Eye (tissue), 1 donor: Measurements from ENCODE around the gene NLGN4Y.

ENCODE experiments used
- DNase-seq: peaks from one replicate; pipeline ENCODE4 v3.0.0-alpha.2; 2015

The NLGN4Y gene

DNA sequence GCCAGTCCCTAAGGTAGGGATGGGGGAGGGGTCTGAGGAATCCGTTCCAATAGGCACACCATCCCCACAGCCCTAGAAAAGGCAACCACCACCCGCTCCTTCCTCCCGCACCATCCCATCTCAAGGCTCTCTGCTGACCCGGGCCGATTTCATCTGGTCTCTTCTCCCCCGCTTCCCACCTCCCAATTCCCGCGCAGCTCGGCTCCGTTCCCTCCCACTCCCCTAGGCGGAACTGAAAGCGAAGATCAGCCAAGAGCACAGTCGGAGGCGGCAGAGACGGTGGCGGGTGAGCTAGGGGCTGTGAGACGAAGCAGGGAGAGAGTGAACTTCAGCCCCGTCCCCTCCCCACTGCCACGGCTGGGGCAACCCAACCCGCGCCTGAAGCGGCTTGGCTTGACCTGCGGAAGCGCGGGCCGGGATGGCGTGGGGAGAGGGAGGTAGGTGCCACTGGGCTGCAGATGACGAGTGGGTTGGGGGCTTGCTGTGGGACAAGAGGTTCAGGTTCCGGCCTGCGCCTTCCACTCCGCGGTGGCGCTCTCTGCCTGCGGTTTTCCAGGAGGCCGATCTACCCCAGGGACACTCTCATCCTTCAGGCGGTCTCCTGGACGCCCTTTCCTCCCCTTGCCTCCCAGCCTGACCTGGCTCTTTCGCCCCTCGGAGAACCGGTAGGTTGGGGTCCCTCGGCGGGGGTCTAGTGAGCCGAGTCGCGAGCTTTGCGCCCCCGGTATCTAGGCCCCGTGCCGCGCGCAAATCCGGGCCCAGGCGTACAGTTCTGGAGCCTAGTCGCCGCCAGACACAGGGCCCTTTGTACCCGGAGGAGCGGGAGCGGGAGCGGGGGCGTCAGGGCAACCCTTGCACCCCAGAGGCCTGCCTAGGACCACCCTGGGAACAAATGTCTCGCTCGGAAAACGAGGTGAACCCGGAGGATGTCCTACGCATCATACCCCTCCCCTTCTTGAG, at the start of gene NLGN4Y:
NLGN4Y (plus strand) TSS at position 258 of the 960 bp plus-strand sequence. CDS start 97,591 bp downstream, outside the sequence.
- peak; percentile 82 for DNase-seq

DNA sequence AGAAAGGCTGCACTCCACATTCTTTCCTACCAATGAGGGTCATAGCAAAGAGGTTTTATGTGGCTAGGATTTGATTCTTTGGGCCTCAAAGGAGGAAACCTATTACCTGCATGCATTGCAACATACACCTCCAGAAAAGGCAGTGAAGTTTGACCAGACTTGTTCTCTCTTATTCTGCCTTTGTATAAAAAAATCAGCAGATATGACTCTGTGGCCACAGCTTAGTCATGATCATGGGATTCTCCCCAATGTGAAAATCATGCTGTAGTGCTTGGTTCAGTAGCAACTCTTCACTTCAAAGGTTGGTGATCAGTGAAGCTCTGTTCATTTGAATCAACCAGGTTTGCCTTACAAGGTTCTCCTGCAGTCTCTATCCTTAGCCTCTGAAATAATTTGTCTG, 38.4 kb upstream of the NLGN4Y start:
- DNase-seq: no peak

- DNase-seq: no peak
Observed at GRCh38 chrY:14490226-14490625, 34.1 kb upstream of the NLGN4Y start.

- DNase-seq: no peak
Observed at GRCh38 chrY:14498071-14498470, 26.3 kb upstream of the NLGN4Y start.

- no peak for DNase-seq
Observed at GRCh38 chrY:14504592-14504991, 19.7 kb upstream of the NLGN4Y start.

DNA sequence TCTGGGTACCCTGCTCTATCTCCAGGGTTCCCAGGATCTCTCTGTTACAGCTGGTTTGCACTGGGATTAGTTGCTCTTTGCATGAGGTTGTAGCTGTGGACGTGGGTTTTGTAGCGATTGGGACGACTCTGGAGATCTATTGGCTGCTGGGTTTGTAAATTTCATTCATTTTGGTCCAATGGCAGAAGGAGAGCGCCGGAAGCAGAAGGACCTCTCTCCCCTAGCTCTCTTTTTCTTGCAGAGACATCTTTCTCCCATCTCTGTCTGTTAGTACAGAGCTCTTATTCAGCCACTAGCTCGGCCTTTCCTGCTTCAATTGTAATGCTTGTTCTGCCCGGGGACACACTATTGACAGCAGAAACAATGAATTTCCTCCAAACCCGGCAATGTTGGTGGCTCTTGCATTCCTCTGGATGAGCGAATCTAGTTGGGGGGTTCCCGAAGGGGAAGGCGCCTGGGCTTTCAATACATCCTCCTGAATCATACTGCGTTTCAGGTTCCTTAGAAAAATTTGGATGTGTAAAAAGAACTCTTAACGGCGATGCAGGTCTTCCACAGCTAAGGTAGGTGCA, 1.9 kb upstream of the NLGN4Y start:
- peak; percentile 45 for DNase-seq

DNA sequence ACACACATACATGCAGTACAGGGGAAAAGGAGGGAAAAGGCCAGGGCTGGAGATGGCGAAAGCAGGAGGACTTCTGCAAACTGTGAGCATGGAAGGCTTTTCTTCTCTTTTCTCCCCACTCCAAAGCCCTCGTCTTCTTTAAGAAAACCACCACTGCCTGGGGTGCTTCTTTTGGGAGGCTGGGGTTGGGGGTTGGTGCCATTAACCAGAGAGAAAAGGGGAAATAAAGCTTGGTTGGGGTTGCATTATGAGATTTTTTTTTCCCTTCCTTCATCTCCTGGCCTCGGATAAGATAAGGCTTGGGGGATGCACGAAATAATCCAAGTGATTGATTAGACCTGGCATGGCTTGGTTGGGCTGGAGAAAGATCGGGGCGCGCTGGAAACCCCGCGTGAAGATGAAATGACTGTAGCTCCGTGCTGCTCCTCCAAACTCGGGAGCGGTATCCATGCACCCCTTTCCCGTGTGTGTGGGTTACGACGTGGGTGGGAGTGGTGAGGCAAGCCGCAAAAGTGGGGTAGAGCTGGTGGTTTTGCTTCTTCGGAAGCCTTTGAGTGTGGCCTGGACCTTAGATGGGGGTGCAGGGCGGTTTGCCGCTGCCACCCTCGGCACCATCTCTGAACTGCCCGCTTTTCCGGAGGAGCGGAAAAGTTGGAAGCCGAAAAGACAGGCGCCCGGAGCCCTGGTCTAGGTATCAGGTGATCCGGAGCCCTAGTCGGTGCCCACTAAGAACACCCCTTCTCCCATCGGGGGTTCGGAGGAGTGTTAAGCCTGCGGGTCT, 648 bp upstream of the NLGN4Y start:
- DNase-seq: peak; percentile 50

GRCh38 chrY:14525315-14525714, 986 bp downstream of the NLGN4Y start:
- peak; percentile 62 for DNase-seq

DNA sequence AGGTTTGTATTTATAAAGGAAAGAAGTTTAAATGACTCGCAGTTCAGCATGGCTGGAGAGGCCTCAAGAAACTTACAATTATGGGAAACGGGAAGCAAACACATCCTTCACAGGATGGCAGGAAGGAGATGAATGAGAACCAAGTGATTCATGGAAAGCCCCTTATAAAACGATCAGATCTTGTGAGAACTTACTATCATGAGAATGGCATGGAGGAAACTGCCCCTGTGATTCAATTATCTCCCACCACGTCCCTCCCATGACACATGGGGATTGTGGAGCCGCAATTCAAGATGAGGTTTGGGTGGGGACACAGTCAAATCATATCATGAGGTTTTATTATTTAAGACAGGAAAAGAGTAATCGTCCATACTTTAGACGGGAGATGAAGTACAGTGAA, 4.0 kb downstream of the NLGN4Y start:
- DNase-seq: no peak

- no peak for DNase-seq
Observed at GRCh38 chrY:14536703-14537102, 12.4 kb downstream of the NLGN4Y start.

DNA sequence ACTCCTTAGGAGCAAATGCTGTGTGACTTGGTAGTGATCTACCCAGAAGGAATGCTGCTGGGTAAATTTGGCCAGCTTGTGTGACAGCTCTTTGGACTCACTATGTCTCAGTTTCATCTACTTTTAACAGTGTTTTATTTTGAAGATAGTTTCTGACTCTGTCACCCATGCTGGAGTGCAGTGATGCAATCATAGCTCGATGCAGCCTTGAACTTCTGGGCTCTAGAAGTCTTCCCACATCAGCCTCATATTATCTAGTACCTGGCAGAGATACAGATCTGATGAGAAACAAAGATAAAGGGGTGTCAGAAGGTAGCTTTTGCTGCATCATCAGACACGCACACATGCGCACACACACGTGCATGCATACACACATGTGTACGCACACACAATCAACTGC, 19.2 kb downstream of the NLGN4Y start:
- no peak for DNase-seq

DNA sequence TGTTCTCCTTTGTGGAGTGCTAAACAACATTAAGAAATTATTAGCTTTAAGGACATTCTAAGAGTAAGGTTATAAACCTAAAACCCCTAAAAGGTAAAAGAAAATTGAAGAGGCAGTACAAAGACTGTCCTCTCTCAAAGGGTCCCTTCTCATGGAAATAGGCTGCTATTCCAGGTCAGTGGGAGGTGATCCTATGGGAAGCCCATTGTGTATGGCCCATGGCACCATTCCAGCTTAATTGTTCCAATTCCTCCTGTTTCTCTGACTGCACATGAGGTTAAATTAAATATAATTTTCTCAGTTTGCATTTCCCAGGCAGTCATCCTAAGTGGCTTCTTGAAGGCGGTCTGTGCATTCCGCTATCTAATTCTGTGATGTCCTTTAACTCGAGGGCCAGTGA, 57.0 kb downstream of the NLGN4Y start:
- DNase-seq: no peak

DNA sequence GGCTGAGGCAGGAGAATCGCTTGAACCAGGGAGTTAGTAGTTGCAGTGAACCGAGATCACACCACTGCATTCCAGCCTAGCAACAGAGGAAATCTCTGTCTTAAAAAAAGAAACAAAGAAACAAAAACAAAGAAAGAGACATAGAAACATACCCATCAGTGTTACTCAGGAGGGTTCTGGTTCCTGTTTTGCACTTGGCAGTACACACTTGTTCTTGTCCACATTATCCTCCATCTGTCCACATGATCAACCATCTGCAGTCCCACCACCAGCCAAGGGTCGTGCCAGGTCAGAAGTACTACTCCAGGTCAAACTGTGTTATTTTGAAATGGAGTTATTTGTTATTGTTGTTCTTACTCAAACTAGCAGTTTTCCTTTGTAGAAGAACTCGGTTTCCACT, 62.4 kb downstream of the NLGN4Y start:
- no peak for DNase-seq

DNA sequence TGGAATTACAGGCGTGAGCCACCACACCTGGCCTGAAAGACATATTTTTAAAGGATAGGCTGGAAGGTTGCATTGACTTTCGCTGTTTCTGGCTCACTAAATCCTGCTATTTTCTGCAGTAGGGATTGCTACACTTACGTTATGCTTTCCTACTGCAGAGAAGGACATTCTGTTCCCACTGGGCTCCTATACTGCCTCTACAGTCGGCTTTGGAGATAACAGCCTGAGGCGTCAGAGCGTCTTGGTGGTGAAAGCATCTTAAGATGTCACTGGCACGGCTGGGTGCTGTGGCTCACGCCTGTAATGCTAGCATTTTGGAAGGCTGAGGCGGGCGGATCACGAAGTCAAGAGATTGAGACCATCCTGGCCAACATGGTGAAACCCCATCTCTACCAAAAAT, 77.0 kb downstream of the NLGN4Y start:
- no peak for DNase-seq

DNA sequence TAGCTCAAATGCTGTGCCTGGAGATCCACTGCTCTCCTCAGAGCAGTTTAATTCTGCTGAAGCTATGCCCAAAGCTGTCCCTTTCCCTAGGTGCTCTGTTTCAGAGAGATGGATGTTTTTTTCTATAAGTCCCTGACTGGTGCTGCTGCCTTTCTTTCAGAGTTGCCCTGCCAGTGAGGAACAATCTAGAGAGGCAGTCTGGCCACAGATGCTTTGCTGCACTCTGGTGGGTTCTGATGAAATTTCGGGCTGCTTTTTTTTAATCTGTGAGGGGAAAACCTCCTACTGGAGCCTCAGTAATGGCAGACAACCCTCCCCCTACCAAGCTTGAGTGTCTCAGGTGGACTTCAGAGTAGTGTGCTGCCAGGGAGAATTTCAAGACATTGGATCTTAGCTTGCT, 93.3 kb downstream of the NLGN4Y start:
- DNase-seq: no peak

GRCh38 chrY:14618513-14618912, 94.2 kb downstream of the NLGN4Y start:
- no peak for DNase-seq

DNA sequence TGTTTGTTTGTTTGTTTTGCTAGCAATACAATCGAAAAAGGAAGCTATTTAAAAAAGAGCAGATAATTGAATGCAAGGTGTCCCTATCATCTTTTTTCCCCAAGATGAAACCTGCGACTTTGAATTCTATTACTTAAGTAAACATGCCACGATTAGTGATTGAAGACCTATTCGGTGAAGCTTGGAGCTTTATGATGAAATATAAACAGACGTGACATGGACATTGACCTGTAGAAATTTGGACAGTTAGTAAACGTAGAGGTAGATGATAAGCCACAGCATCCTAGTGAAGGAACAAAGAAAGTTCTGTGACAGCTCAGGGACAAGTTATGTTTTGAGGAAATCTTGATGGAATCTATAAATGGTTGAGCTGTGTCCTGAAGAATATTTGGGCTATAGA, 103.9 kb downstream of the NLGN4Y start:
- DNase-seq: no peak

GRCh38 chrY:14631676-14632075, 107.3 kb downstream of the NLGN4Y start:
- no peak for DNase-seq

DNA sequence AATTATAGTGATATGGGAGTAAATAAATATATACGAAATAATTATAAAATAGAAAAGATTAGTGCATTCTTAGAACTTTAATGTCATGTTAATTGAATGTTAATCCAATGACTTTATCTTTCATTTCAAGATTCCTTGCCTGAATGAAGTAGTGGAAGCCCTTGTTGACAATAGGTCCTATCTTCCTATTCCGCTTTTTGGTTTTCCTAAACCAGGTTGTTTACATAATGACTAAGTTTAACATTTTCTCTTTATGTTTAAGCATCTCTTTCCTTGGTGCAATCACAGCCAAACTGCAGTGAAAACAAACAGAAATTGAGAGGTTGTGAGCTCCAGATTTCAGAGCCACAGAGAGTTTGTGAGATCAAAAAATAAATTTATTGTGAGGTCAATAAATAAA, 109.4 kb downstream of the NLGN4Y start:
- DNase-seq: no peak

DNA sequence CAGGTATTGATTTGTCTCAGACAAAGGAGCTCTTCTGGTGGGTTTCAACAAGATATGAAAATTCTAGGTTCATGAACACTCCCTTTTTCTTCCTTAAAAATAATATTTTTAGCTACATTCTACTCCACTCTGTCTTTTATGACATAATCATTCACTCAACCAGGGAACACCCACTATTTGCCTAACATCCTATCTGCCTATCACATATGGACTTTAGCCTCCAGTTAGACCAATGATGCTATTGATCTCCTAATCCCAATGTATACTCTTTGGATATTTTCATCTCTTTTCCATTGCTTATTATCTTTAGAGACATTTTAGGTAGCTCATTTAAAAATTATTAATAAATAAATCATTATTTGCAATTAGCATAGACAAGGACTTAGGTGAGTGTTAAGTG, 110.6 kb downstream of the NLGN4Y start:
- DNase-seq: no peak

DNA sequence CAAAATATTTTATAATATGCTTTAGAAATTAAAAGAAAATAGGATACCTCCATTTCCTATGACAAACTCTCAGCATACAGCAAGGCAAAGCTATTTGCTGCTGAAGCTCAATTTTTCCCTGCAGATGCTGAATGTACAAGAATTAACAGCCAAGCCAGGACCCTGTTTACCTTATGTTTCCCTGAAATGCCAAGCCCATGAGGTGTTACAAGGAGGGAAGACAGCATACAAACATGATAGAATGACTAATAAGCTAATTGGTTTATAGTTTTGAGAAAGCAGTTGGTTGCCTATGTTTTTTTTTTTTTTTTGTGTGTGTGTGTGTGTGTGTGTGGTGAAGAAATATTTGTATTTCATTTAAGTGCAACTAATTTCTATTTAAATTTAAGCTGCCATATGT, 113.2 kb downstream of the NLGN4Y start:
- no peak for DNase-seq

- no peak for DNase-seq
Observed at GRCh38 chrY:14641853-14642252, 117.5 kb downstream of the NLGN4Y start.

GRCh38 chrY:14644157-14644952, 120.0 kb downstream of the NLGN4Y start:
- DNase-seq: no peak
